NCI-H526 treated with DMSO at 0.1 percent for 48 hours (cell line): ENCODE data around the gene PXYLP1.

Experiments used
- DNase-seq: peaks from one replicate; lab custom pipeline; 2025; lab: John Stamatoyannopoulos, UW

Gene PXYLP1

DNA sequence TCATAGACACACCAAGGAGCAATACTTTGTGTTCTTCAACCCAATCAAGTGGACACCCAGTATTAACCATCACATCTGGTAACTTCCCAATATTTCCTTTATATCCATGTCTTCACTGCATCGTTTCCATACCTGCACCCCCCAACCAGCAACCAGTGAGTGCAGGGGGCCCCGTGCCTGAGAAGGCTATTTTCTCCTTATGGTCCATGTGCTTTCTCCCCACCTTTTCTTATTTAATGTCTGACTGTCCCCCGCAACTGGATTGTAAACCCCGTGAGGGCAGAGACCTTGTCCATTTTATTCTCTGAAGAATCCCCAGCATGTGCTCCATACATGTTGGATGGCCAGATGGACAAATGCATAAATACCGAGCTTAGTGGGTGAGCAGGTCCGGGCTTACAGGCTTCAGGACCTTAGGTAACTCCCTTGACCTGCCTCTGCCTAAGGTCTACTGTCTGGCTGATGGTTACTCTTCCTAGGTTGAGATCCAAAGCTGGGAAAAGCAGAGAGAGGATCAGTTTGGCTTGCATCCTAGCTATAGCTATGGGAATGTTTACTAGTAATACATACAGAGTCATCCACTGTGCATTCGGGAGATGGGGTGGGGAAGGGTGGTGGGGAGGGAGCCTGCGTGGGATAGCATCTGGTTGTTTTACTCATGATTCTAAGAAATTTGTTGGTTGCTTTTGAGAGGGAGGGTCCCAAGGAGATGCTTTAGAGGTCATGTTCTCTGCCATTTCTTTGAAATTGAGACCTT lies 41.5 kb downstream of the PXYLP1 start:
- DNase-seq = no peak

DNA sequence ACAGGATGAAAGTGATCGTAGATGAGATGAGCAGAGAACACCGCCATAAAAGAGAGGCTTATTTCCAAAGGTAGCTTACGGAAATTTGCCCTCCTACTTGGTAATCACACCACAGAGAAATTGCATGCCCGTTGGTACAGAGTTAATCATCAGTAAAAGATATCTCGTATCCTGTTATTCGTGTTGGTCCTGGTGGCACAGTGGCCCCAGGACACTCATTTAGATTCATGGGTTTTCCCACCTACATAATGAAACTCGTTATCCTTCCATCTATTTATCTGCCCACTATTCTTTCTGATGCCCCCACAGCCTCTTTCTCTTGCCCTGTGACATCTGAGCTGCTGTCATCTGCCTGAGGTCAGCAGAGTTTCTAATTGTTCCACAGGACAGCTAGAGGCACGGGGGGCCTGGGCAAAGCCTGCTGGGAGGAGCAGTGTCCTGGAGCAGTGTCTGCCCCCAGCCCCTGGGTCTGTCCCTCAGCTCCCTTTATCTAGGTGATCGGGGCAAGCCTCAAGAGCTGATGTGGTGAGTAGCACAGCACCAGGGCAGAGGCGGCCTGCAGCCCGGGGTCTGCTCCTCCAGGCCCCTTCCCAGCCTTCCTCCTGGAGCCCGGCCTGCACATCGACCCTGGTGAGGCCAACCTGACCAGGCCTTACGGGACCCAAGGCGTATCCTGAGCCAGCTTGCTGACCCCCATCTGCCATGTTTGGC lies 42.2 kb downstream of the PXYLP1 start:
- DNase-seq = no peak

- no peak for DNase-seq
Measured at GRCh38 chr3:141274411-141275031, 42.9 kb downstream of the PXYLP1 start.

GRCh38 chr3:141275032-141275422 lies 43.4 kb downstream of the PXYLP1 start:
- DNase-seq = no peak

GRCh38 chr3:141275511-141275910 lies 43.9 kb downstream of the PXYLP1 start:
- DNase-seq = no peak

DNA sequence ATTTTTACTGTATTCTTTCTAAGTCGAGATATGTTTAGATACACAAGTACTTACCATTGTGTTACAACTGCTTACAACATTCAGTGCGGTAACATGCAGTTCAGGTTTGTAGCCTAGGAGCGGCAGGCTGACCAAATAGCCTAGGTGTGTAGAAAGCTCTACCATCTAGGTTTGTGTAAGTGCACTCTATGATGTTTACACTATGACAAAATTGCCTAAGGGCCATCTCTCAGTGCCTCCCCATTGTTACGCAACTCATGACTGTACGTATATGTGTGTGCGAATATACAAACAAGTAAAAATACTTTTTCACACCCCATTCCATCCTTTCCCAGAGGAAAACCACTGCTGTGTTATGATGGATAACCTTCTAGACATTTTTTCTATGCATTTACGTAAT lies 44.3 kb downstream of the PXYLP1 start:
- DNase-seq = no peak

DNA sequence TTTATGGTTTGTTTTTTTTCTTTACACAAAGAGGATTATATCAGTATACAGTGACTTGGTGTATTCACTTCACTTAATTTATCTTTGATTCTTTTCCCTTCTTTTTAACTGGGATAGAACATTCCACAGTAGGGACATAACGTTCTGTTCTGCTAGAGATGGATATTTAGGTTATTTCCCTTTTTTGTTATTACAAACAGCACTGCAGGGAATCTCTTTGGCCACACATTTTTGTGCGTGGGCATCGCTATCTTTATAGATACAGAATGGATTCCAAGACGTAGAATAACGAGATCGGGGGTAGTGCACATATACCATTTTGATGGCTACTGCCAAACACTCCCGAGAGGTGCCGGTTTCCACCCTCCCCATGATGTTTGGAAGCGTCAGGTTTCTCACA lies 44.8 kb downstream of the PXYLP1 start:
- no peak for DNase-seq

- no peak for DNase-seq
Measured at GRCh38 chr3:141277451-141277850, 45.8 kb downstream of the PXYLP1 start.

- DNase-seq = no peak
Measured at GRCh38 chr3:141278196-141279076, 46.8 kb downstream of the PXYLP1 start.

GRCh38 chr3:141279077-141279967 lies 47.7 kb downstream of the PXYLP1 start:
- DNase-seq = no peak

DNA sequence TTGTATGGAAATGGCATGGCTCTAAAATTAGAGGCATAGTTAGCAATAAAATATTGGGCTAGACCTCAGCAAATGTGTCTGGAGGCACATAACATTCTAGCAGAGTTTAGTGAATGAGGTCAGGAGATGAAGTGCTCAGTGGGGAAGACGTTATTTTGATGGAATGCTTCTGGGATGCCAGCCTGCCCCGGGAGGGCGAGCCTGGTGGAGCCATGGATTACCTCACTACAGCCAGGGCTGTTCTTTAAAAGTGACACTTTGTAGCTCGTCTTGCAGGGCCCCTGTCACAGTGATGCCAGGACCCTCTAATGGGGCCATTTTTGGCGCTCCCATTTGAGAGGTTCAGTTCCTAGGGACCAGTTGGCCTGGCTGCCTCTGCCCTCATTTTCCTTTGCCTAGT lies 48.5 kb downstream of the PXYLP1 start:
- DNase-seq = no peak

GRCh38 chr3:141280690-141281089 lies 49.1 kb downstream of the PXYLP1 start:
- no peak for DNase-seq

- DNase-seq = no peak
Measured at GRCh38 chr3:141285570-141285969, 53.9 kb downstream of the PXYLP1 start.

DNA sequence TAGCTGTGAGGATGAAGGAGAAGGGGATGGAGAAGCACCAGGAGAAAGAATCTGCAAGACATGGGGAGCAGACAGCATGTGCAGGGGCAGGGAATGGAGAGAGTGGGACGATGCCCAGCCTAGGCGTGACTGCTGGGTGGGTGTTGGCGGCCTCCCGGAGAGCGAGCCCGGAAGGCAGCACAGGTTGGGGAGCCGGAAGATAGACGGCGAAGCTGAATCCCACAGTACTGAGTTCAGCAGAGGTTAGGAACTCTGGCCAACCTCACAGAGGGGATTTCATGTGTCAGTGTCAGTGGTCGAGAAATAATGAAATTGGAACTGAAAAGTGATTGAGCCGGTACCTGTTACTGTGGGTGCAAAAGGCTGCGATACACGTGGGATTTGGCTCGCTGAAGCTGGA lies 55.2 kb downstream of the PXYLP1 start:
- DNase-seq = no peak

DNA sequence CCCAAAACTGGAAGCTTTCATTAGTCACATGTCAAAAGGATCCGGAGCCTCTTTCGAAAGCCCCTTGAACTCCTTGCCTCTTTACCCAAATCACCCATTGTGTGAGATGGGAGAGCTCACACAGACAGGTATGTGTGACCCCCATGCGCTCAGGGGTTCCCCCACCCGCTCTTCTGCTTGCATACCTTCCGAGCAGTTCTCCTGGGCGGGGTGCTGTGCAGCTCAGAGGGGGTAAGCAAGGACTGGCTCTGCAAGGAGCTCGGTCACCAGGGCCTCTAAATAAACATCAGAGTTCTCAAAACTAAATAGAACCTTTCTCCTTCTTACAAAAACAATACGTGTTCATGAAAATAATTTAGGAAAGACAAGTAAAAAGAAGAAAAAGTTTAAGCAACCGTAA lies 55.7 kb downstream of the PXYLP1 start:
- DNase-seq = no peak

DNA sequence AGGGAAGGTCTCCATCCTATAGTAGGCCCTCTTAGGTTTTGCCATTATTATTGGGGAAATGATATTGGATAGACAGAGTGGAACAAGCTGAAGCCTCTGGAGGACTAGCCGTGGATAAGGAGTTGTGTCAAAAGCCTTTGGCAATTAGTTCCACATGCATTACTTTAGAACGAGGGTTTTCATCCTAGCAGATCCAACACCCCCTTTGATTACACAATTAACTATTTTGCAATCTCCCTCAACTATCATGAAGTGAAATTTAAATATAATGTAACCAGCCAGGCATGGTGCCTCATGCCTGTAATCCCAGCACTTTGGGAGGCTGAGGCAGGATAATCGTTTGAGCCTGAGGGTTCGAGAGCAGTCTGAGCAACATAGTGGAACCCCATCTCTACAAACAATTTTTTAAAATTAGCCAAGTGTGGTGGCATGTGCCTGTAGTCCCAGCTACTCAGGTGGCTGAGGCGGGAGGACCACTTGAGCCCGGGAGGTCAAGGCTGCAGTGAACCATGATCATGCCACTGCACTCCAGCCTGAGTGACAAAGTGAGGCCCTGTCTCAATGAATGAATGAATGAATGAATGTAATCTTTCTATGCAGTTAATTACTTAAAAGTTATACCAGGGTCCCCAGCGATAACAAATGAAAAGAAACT lies 56.8 kb downstream of the PXYLP1 start:
- DNase-seq = no peak

DNA sequence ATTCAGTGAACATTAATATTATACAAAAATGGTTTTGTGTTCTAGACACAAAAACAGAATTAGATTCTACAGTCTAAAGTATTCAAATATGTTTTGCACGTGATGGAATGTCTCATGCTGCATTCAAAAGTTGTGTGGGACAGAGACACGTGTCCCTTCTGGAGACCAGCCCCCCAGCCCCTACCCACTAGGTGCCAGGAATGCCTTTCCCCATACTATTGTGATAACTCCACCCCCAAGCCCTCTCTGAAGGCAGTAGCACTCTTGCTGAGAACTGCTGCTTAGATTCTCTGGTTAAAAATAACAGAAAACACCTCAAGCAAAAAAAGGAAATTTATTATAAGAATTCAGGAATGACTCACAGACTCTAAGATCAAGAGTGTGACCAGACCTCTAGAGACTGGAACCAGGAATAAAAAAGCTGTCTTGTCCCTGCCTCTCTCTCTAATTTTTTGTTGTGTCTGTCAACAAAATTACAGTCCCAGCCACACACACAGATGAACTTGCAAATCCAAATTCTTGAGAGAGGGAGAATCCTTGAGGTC lies 57.7 kb downstream of the PXYLP1 start:
- no peak for DNase-seq

GRCh38 chr3:141291559-141292355 lies 60.1 kb downstream of the PXYLP1 start:
- no peak for DNase-seq

- no peak for DNase-seq
Measured at GRCh38 chr3:141292356-141293058, 60.9 kb downstream of the PXYLP1 start.
